HG02943 (cell line): ENCODE data around the gene DDX56.
"Not testable (repeated sequence)": the region's sequence is repeated elsewhere in the genome, so short reads cannot be mapped to it uniquely, and the experiment has no call there.

ENCODE experiments used
- ATAC-seq: cut with Tn5 transposase; IDR thresholded peaks from one replicate; pipeline ENCODE4 v1.9.1; 2021; ENCODE audit warnings: mild to moderate bottlenecking, low read depth, moderate library complexity; ENCODE audit not compliant: unreplicated experiment

DDX56 gene

DNA sequence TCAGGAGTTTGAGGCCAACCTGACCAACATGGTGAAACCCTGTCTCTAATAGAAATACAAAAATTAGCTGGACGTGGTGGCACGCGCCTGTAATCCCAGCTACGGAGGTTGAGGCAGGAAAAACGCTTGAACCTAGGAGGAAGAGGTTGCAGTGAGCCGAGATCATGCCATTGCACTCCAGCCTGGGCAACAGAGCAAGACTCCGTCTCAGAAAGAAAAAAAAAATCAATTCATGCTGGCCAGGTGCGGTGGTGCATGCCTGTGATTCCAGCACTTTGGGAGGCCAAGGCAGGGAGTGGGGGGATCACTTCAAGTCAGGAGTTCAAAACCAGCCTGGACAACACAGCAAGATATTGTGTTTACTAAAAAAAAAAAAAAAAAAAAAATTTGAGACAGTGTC is 23.5 kb upstream of the DDX56 start:
- not testable (repeated sequence) for ATAC-seq

DNA sequence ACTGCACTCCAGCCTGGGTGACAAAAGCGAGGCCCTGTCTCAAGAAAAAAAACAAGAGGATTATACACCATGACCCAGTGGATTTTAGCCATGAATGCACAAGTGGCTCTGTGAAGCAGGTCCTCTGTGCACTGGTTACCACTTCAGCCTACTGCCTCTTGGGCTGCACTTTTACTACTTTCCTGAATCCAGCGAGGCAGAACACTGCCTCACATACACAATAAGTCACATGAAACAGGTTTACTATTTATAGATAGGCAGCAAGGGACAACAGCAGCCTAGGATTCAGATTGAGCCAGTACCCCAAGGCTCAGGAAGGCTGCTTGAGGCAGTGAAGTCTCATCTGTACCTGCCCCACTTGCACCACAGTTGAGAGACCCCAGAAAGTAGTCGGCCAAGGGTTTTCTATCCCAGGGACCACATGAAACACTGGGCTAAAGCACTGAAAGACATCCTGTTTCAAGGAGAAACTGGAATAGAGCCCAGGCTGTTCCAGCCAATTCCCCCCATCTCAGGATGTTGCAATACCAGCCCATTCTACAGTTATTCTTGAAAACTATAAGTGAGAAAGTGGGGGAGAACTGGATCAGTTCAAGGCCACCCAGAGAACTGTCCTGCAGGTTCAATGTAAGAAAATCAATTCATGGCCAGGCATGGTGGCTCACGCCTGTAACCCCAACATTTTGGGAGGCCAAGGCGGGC is 22.4 kb upstream of the DDX56 start:
- ATAC-seq, result no peak

DNA sequence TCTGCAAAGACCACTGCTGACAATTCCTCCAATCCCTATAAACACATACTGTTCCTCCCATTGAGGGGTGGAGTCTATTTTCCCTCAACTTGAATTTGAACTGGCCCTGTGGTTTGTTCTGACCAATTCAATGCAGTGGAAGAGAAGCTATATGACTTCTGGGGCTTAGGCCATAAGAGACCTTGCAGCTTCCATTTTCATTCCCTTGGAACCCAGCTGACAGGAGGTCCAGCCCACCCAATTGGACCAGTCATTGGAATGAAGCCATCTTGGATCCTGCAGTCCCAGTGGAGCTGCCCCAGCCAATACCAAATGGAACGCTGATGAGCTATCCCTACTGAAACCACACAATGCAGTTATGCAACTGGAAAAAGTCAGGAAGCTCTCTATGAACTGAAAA is 17.2 kb upstream of the DDX56 start:
- no peak for ATAC-seq

DNA sequence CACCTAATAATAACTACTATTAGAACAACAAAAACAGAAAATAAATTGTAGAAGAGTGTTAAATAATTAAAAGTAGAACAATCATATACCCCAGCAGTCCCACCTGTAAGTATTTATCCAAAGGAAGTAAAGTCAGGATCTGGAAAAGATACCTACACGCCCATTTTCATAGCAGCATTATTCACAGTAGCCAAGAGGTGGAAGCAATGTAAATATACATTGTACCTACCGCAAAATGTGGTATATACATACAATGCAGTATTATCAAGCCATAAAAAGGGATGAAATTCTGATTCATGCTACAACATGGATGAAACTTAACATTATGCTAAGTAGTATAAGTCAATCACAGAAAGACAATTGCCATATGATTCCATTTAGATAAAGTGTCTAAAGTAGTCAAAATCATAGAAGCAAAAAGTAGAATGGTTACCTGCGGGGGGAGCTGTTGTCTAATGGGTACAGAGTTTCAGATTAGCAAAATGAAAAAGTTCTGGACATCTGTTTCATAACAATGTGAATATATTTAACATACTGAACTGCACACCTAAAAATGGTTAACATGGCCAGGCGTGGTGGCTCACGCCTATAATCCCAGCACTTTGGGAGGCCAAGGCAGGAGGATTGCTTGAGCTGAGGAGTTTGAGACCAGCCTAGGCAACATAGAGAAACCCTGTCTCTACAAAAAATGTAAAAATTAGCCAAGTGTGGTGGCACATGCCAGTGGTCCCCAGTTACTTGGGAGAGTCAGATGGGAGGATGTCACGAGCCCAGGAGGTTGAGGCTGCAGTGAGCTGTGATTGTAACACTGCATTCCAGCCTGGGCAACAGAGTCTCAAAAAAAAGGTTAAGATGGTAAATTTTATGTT is 14.4 kb upstream of the DDX56 start:
- no peak for ATAC-seq

DNA sequence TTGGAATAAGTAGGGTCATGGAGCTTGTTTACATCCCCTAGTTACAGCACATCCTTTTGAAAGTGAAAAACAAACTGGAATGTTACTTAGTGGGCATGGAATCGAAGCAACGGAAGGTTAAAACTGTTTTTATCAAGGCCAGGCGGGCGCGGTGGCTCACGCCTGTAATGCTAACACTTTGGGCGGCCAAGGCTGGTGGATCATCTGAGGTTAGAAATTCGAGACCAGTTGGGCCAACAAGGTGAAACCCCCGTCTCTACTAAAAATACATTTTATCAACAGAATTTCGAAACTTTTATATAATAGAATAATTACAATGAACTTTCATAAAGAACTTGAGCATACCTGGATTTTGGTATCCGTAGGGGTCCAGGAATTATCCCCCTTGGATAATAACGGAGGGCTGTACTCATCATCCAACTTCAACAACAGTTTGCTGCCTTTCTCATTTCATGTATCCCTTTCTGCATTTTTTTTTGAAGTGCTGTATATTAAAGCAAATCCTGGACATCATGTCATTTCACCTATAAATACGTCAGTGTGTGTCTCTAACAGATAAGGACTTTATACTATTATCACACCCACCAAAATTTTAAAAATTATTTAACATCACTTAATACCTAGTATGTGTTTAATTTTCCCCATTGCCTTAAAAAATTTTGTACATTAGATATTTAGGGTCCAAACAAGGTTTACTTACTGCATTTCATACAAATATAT is 9.6 kb upstream of the DDX56 start:
- no peak for ATAC-seq

DNA sequence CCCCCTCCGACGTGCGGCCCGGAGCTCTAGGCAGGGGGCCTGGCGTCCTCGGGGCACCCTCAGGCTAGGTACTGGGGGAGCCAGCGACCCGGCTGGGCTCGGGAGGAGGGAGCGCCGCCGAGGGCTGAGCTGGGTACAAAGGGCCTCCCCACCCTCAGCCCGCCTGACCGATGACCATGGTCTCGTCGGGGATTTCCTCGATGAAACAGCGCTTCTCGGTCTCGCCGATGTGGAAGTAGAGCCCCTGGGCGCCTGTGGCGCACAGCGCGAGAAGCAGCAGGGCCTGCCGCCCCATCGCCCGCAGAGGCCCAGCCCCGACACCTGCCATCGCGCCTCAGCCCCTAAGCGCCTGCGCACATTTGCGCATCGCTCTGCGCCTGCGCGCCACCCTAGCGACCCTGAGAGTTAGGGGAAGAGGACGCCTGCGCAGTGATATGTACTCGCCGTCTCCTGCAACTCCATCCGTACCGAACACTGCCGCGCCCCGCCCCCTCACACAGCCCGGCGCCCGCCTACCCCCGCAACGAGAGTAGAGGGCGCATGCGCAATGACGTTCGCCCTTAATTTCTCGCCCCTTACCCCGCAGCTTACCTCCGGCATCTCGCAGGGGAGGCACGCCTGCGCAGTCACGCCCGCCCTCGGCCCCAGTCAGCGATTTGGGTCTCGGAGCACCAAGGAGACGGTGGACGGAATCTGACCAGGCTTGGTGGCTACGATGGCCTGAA is 8.3 kb upstream of the DDX56 start, which contains the start of gene TMED4:
TMED4 (minus strand) TSS at position 353 of the 725 bp plus-strand sequence; CDS start at position 328, 25 bp downstream.
- peak; percentile 83 for ATAC-seq

DNA sequence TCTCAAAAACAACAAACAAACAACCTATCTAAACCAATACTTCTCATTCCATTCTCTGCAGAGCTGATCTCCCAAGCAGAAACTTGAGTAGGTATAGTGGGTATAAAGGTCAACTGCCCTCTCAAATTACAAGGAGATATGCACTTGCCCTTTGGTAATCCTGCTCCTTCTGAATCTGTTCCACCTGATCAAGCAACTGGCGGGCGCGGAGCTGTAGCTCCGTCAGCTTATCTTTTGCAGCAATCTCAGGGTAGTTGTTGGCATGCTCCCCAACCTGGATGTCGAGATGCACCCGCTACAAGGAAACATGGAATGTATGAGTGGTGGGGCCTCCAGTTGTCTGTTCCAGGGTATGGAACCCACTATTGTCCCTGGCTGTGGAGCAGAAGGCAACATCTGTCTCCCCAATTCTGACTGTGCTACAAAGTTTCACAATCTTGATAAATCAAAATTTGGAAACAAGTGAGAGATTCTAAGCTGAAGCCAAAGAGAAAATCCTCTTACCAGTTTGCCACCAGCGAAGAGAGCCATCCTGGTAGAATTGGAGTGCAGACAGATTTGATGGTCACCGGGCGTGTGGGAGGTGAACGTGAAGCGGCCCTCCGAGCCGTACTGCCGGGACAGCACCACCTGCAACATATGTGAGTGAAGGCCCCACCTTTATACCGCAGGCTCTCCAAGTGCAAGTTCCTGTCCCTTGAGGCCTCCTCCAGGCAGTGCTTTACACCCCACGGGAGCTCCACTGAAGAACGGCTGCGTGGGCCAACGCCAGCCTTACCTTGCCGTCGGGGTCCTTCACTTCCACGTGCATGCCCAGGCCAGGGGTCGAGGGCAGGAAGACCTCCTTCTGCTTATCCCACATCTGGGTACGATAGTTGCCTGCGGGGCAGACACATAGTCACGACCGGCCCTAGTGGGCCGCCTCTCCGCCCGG is 7.5 kb upstream of the DDX56 start:
- peak; percentile 31 for ATAC-seq

DNA sequence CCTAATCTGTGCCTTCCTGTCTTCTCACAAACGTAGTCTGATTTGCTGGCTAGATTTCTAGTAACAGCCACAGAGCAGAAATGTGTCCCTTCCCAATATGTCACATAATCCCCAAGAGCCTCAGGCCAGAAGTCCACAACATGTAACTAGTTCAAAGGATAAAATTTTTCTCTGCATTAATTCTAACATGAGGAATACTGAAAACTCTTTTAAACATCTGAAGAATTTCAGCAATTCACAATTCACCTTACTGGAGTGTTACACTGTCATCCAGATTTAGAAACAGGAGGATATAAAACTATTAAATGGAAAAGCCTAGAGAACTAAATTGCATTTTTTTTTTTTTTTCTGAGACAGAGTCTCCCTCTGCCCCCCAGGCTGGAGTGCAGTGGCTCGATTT is 2.5 kb upstream of the DDX56 start:
- ATAC-seq, result no peak

DNA sequence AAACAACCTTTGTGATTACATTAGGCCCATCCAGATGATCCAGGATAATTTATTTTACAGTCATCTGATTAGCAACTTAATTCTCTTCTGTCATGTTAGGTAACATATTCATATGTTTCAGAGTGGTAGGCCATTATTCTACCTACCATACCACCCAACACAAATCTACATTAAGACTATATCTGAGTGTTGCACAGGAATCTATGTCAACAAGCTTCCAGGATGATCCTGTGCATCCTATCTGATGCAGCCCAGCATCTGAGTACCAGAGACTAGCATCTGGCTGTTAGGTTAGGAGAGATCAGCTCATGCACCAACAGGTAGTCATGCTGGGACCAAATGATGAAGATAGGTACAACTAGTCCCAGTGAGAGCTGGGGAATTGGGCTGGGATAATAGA is 1.3 kb upstream of the DDX56 start:
- no peak for ATAC-seq

DNA sequence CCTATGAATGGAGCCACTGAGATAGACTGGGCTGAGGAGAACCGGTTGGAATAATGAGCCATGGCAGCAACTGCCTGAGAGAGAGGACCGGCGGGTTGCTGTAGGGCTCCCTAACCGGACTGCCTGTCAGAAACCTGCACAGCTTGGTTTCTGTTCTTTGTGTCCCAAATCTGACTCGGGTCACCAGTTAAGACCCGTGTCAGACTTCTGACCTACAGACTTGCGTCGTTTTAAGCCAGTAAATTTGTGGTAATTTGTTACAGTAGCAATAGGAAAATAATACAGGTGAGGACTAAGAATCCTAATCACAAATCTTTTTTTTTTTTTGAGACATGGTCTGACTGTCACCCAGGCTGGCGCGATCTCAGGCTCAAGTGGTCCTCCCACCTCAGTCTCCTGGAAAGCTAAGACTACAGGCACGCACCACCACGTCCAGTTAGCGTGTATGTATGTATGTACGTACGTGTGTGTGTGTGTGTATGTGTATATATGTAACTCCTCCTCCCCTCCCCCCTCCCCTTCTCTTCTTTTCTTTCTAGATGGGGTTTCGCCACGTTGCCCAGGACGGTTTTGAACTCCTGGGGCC is 672 bp upstream of the DDX56 start:
- ATAC-seq, result no peak

DNA sequence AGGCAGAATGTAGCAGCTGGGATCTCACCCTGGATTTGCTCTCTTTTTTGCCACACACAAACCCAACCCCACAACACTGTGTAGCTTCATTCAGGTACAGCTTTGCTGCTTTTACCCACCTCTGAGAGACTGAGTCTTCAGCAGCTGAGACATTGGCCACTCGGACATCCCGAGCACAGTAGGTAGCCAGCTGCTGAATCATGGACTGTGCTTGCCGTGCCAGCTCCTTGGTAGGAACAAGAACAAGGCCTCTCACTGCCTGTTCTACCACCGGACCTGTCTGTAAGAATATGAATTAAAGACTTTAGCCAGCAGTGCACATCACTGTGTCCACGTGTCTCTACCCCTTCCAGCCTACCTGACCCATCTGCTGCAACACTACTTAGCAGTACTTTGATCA is 937 bp downstream of the DDX56 start:
- no peak for ATAC-seq

DNA sequence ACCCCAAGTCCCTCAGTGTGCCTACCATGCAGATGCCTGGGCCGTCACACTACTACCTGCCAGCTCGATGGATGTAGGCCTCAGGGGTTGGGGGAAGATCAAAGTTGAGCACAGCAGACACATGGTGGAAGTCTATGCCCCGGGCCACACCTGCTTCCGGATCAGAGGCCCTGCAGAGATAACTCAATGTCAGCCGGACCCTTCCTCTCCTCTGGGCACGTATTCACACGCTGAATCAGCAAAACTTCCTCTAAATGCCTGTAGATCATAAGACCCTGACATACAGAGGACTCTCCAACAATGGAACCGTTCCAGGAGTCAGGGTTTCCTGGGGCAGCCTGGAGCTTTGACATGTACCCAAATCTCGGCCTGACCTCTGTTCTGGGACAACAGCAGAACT is 3.7 kb downstream of the DDX56 start:
- ATAC-seq, result no peak

DNA sequence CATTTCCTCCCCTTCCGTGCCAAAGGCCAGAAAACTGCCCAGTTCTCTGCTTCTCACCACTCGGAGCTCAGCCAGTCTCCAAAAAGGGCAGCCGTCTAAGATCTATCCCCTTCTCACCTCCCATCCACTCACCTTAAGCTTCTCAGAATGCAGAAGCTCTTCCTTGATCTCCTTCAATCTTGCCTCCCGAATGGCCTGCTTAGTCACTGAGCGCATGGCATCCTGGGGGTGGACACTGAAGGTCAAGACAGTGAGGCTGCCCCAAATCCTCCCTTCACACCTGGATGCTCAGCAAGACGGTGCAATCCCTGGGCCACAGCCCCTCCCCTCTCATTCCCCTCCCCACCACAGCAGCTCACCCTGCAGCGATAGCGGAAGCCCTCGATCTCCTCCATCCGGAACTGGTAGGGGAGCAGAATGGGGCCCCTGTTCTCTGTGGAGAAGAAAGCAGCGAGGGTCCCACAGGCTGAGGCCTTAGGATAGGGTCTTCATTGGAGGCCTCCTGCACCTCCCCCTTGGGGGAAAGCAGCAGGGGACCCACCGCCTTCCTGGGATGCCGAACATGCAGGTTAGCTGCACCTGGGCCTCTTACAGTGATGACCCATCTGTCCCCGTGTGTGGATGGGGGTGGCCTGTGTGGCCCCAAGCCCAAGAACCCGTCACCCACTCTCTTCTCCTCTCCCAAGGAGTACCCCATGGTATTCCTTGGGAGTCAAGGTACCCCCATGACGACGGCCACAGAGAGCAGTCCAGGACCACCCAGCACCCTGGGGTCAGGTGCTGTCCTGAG is 4.7 kb downstream of the DDX56 start:
- ATAC-seq, result no peak

DNA sequence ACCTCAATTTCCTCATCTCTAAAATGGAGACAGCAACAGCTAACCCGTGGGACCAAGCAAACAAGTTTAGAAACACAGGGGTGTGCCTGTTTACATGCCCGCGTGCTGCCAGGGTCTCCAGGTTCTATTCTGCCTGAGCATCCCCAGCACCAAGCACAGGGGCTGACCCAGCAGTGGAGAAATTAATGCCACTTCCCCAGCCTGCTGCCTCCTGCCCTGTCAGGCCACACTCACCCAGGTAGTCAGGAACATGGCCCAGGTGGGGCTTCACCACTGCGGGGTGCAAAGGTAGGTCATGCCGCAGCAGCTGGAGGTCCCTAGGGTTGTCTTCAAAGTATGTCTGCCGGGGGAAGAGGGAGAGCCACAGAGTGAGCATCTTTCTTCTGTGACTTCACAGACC is 5.8 kb downstream of the DDX56 start:
- ATAC-seq, result no peak

DNA sequence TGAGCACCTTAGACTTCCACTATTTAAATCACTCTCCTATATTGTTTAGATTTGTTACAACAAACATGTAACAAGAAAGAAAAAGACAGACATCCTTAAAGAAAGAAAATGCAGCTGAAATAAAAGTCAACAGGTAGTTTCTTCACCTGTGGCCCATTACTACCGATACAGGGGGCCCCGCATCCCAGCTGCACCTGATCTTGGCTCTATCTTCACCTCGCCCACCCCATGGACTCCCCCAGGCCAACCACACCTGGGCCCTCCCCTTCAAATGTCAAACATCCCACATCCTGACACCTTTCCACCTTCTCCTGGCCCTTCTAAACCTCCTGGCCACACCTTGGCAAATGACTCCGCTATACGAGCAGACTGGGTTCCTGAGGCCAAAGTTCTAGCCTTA is 7.0 kb downstream of the DDX56 start:
- ATAC-seq, result no peak

DNA sequence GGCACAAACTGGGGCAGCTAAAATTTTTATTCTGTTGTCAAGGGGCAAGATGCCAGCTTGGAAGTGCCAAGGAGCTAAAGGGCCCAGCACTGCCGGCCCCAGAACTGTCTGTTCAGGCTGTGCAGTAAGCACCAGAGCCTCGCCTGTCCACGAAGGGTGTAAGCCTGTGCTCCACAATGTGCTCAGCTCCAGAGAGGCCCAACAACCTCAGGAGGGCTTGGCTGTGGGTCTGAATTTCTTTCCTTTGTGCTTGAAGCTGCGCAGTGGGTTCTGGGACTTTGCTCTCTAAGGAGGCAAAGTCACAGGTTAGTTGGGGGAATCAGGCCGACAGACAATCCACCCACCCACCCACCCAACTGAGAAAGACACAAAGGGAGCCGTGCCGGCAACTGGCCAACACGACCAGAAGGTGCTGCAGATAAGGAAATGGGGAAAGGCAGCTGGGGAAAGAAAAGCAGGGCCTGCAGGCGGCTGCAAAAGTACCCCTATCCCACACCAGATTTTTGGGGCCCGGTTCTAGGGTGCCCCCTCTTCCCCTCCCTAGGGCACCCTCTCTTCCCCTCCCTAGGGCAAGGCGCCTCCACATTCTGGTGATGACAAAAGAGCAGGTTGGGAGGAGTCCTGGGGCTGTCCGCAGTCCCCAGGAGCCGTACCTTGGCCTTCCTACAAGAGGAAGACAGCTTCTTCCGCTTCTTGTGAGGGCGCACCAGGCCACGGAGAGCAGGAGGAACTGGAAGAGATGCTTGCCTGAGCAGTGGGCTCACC is 7.7 kb downstream of the DDX56 start:
- no peak for ATAC-seq

DNA sequence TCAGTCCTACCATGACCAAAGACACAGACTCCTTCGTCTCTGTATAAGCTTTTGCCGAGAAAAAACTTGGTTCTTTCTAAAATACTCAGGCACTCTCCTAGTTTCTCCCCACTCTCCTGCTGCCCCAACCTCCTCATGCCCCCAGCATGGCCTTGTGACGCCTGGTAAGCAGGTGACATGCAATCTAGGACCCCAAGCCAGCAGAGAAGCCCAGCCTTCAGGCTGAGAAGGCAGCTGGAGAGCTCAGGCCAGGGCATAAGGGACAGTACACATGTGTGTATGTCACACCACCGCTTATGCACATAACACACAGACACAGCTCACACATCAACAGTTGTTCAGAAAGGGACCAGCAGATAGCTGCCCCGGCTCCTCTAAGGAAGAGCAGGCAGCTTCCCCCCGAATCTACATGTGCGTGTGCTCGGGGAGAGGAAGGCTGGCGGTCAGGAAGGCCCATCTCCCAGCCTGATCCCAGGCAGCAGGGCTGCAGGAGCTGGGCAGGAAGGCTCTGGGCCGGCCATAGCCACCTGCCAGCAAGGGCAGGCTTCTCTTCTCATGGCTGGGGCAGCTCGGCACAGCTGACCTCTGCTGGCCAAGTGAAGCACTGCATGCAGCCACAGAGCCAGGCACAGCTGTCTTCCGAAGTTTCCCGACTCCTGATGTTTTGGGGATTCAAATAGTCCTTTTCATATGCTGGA is 8.5 kb downstream of the DDX56 start:
- no peak for ATAC-seq
